Measurements from ENCODE around the gene MAST3. TPM values are rescaled to one million over a fixed set of nuclear protein-coding genes. Genes with fewer than 3 reads are reported as not detected.

Gene MAST3
- total RNA-seq, 1 experiment from 2014 or later: 14.1 TPM

GRCh38 chr19:18159810-18160209, 62.2 kb downstream of the MAST3 start:
- no peak for DNase-seq
- Histone ChIP-seq H2AFZ (no peak overlapping the region), H4K20me1 (ENCODE audit: insufficient read depth) (peaks cover 33% of the 10 kb centered on the region), H3K79me2 (ENCODE audit: low read depth) (peaks cover 22% of the 10 kb centered on the region), H3K4me2 (no peak overlapping the region), H3F3A (ENCODE audit: insufficient read depth, low read depth) (peaks cover 48% of the 10 kb centered on the region), H3K27me3 (ENCODE audit: insufficient read depth, low read depth) (no peaks in the 10 kb centered on the region), H3K27ac (no peak overlapping the region), H3K4me3 (no peak overlapping the region), H3K9me3 (ENCODE audit: insufficient read depth, low read depth) (no peaks in the 10 kb centered on the region), H3K4me1 (replicated peaks; ENCODE audit: insufficient read depth) (peaks cover 4% of the 10 kb centered on the region; the same call in 1 of the 2 replicates), H3K9me2 (ENCODE audit: insufficient read depth) (no peaks in the 10 kb centered on the region), H3K36me3 (ENCODE audit: low read depth) (peaks cover 21% of the 10 kb centered on the region; the same call in 1 of the 2 replicates)
- intact Hi-C loops (cut with micrococcal nuclease; ENCODE audit: unreplicated experiment): loop anchor here (5.0 kb wide), 1 partner anchor 153 kb away; the partner anchor contains the start of gene ARRDC2
- TF ChIP-seq CTCF (conservative IDR thresholded peaks at IDR 0.05) (no peak), EZH2 (IDR thresholded peaks at IDR 0.05; ENCODE audit: low read depth) (no peak)
- BruUV-seq (replicated peaks): no TSS peak
- ChIA-PET POLR2A (ENCODE audit: unreplicated experiment) (no interaction called here), CTCF (no interaction called here)

- Histone ChIP-seq H3K4me3 (no peak overlapping the region), H3K27ac (no peak overlapping the region), H3K9me3 (ENCODE audit: insufficient read depth, low read depth) (no peaks in the 10 kb centered on the region), H3F3A (ENCODE audit: insufficient read depth, low read depth) (peaks cover 49% of the 10 kb centered on the region), H3K4me1 (replicated peaks; ENCODE audit: insufficient read depth) (peaks cover 4% of the 10 kb centered on the region; the same call in 1 of the 2 replicates), H3K36me3 (ENCODE audit: low read depth) (peaks cover 22% of the 10 kb centered on the region; the same call in 1 of the 2 replicates), H3K27me3 (ENCODE audit: insufficient read depth, low read depth) (no peaks in the 10 kb centered on the region), H3K79me2 (ENCODE audit: low read depth) (peaks cover 14% of the 10 kb centered on the region), H3K9me2 (ENCODE audit: insufficient read depth) (no peaks in the 10 kb centered on the region), H3K4me2 (peak overlapping the region; percentile 38; the same call in 1 of the 2 replicates), H2AFZ (no peak overlapping the region), H4K20me1 (ENCODE audit: insufficient read depth) (peaks cover 26% of the 10 kb centered on the region)
- ChIA-PET POLR2A (ENCODE audit: unreplicated experiment) (interaction anchor here (0.6 kb wide), 1 partner anchor 151 kb away, joined by 4 read pairs; no protein-coding TSS in a partner anchor), CTCF (interaction anchor here (0.5 to 0.6 kb wide), 4 partner anchors 11 to 429 kb away, joined by 4 to 6 read pairs (median 4); no protein-coding TSS in a partner anchor)
- intact Hi-C loops (cut with micrococcal nuclease; ENCODE audit: unreplicated experiment): no loop called here
- no peak for TF ChIP-seq EZH2 (IDR thresholded peaks at IDR 0.05; ENCODE audit: low read depth)
- TF ChIP-seq CTCF (conservative IDR thresholded peaks at IDR 0.05): peak; percentile 34; the same call in 1 of the 2 replicates
- BruUV-seq (replicated peaks): no TSS peak
- DNase-seq: no peak
These were observed 63.0 kb downstream of the MAST3 start for GRCh38 chr19:18160493-18160970.

- peak in 1 of 2 experiments; percentile 79 for DNase-seq
- ChIA-PET POLR2A (ENCODE audit: unreplicated experiment) (interaction anchor here (0.5 to 0.6 kb wide), 2 partner anchors 80 to 152 kb away, joined by 4 to 14 read pairs; no protein-coding TSS in a partner anchor), CTCF (interaction anchor here (0.5 to 0.8 kb wide), 5 partner anchors 11 to 429 kb away, joined by 3 to 6 read pairs (median 4); no protein-coding TSS in a partner anchor)
- H3K27ac ChIP-seq: no peak overlapping the region
- intact Hi-C loops (cut with micrococcal nuclease; ENCODE audit: unreplicated experiment): no loop called here
- H3K4me2 ChIP-seq: peak overlapping the region; percentile 38; the same call in 1 of the 2 replicates
- TF ChIP-seq CTCF (conservative IDR thresholded peaks at IDR 0.05) (peak; percentile 25; the same call in 1 of the 2 replicates), EZH2 (IDR thresholded peaks at IDR 0.05; ENCODE audit: low read depth) (no peak)
- H3K9me3 ChIP-seq (ENCODE audit: insufficient read depth, low read depth): no peaks in the 10 kb centered on the region
- H3K79me2 ChIP-seq (ENCODE audit: low read depth): peaks cover 9% of the 10 kb centered on the region
- peaks cover 4% of the 10 kb centered on the region; the same call in 1 of the 2 replicates for H3K4me1 ChIP-seq (replicated peaks; ENCODE audit: insufficient read depth)
- no TSS peak for BruUV-seq (replicated peaks)
- no peak overlapping the region for H3K4me3 ChIP-seq
- peaks cover 28% of the 10 kb centered on the region for H4K20me1 ChIP-seq (ENCODE audit: insufficient read depth)
- peaks cover 54% of the 10 kb centered on the region for H3F3A ChIP-seq (ENCODE audit: insufficient read depth, low read depth)
- no peak overlapping the region for H2AFZ ChIP-seq
- H3K9me2 ChIP-seq (ENCODE audit: insufficient read depth): no peaks in the 10 kb centered on the region
- H3K27me3 ChIP-seq (ENCODE audit: insufficient read depth, low read depth): no peaks in the 10 kb centered on the region
- peaks cover 24% of the 10 kb centered on the region; the same call in 1 of the 2 replicates for H3K36me3 ChIP-seq (ENCODE audit: low read depth)
These were observed 63.5 kb downstream of the MAST3 start for GRCh38 chr19:18160971-18161635.

Measured in PC-9 (cell line).